ENCODE data around the gene CAVIN2. TPM values are rescaled to one million over a fixed set of nuclear protein-coding genes. Genes with fewer than 3 reads are reported as not detected.

CAVIN2 gene
- total and polyA plus RNA-seq, 2 donors (not counting 3 experiments of a cell fraction or from before 2014, with no cell fraction given) = 202 to 260 TPM

DNA sequence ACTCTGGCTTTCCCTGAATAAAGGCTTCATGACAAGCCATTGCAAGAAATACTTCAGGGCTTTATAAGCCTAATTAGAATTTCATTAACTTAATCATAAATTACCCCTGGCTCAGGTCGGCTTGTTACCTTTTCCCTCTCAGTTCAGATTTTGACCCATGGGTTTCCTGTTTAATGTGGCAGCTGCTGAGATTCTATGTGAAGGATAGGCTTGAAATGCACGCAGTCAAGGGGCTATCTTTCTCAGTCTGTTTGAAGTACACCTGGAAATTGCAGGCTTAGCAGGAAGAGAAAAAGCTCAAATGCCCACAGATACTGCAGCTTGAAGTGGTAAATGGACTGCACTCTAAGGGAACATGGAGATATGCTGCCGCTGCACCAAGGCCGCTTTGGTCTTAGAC is 49.4 kb downstream of the CAVIN2 start:
- dilution Hi-C loops (cut with MboI; ENCODE audit: extremely low pct_ligation_motif_present, low sequenced_read_pairs) = no loop called here
- CTCF ChIA-PET = interaction anchor here (1.6 kb wide), 1 partner anchor 365 kb away, joined by 5 read pairs; no protein-coding TSS in a partner anchor

More for the DNA sequence above, 49.4 kb downstream of the CAVIN2 start:
- Histone ChIP-seq H3K4me1 (ENCODE audit: control insufficient read depth, extremely low read depth, insufficient read depth, low read length) (no peaks in the 10 kb centered on the region), H3K9me1 (replicated peaks; ENCODE audit: control insufficient read depth, extremely low read depth, insufficient read depth, low read length) (no peaks in the 10 kb centered on the region), H3K9me3 (replicated peaks; ENCODE audit: control insufficient read depth, insufficient read depth, low read length) (no peaks in the 10 kb centered on the region), H3K9ac (replicated peaks; ENCODE audit: extremely low read depth, insufficient read depth, low read length) (no peak overlapping the region), H4K20me1 (replicated peaks; ENCODE audit: control insufficient read depth, extremely low read depth, insufficient read depth, low read length) (no peaks in the 10 kb centered on the region), H3K4me2 (ENCODE audit: insufficient read depth, low read length) (no peak overlapping the region), H3K36me3 (ENCODE audit: control insufficient read depth in 2 of 2, extremely low read depth in 1 of 2, insufficient read depth in 2 of 2, low read length in 2 of 2) (no peaks in the 10 kb centered on the region), H3K4me3 (replicated peaks in 1 of 3; ENCODE audit: insufficient read depth in 1 of 3, low read depth in 1 of 3, low read length in 3 of 3) (no peak overlapping the region), H3K27me3 (ENCODE audit: control insufficient read depth in 2 of 2, insufficient read depth in 2 of 2, low read length in 2 of 2) (peaks cover 3 to 5% of the 10 kb centered on the region in 2 experiments), H2AFZ (ENCODE audit: low read depth, low read length) (no peak overlapping the region), H3K79me2 (ENCODE audit: control insufficient read depth, insufficient read depth, low read length) (no peaks in the 10 kb centered on the region), H3K27ac (ENCODE audit: insufficient read depth, low read depth, low read length) (no peak overlapping the region)
- FAIRE-seq (no peak), DNase-seq (ENCODE audit: low read depth, low spot score) (no peak)
- intact Hi-C loops (cut with micrococcal nuclease) = no loop called here
- TF ChIP-seq GATA2 (IDR thresholded peaks at IDR 0.05; ENCODE audit: insufficient read depth, insufficient read length, low read depth, low read length) (no peak), MYC (IDR thresholded peaks at IDR 0.05; ENCODE audit: low read depth, low read length) (no peak), POLR2A (IDR thresholded peaks at IDR 0.05; ENCODE audit: low read depth, low read length) (no peak), EZH2 (IDR thresholded peaks at IDR 0.05; ENCODE audit: borderline replicate concordance, low read depth, low read length, severe bottlenecking) (no peak), POLR2AphosphoS5 (IDR thresholded peaks at IDR 0.05; ENCODE audit: insufficient read depth, low read depth, low read length) (no peak), JUN (IDR thresholded peaks at IDR 0.05; ENCODE audit: borderline replicate concordance, insufficient read depth, insufficient read length, low read depth) (no peak), FOS (IDR thresholded peaks at IDR 0.05; ENCODE audit: borderline replicate concordance, insufficient read depth, low read length) (no peak)
- TF ChIP-seq, protein P1, sequence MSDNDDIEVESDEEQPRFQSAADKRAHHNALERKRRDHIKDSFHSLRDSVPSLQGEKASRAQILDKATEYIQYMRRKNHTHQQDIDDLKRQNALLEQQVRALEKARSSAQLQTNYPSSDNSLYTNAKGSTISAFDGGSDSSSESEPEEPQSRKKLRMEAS (IDR thresholded peaks at IDR 0.05; ENCODE audit: insufficient read depth, insufficient read length) = no peak
- TF ChIP-seq, protein P2, sequence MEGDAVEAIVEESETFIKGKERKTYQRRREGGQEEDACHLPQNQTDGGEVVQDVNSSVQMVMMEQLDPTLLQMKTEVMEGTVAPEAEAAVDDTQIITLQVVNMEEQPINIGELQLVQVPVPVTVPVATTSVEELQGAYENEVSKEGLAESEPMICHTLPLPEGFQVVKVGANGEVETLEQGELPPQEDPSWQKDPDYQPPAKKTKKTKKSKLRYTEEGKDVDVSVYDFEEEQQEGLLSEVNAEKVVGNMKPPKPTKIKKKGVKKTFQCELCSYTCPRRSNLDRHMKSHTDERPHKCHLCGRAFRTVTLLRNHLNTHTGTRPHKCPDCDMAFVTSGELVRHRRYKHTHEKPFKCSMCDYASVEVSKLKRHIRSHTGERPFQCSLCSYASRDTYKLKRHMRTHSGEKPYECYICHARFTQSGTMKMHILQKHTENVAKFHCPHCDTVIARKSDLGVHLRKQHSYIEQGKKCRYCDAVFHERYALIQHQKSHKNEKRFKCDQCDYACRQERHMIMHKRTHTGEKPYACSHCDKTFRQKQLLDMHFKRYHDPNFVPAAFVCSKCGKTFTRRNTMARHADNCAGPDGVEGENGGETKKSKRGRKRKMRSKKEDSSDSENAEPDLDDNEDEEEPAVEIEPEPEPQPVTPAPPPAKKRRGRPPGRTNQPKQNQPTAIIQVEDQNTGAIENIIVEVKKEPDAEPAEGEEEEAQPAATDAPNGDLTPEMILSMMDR (IDR thresholded peaks at IDR 0.05; ENCODE audit: extremely low read depth in 1 of 2, insufficient read depth in 1 of 2, low read depth in 1 of 2, low read length in 2 of 2) = no peak
- BruUV-seq (replicated peaks) = no TSS peak
- POLR2A ChIA-PET = no interaction called here
